ENCODE results near the gene LUZP2.

The LUZP2 gene

DNA sequence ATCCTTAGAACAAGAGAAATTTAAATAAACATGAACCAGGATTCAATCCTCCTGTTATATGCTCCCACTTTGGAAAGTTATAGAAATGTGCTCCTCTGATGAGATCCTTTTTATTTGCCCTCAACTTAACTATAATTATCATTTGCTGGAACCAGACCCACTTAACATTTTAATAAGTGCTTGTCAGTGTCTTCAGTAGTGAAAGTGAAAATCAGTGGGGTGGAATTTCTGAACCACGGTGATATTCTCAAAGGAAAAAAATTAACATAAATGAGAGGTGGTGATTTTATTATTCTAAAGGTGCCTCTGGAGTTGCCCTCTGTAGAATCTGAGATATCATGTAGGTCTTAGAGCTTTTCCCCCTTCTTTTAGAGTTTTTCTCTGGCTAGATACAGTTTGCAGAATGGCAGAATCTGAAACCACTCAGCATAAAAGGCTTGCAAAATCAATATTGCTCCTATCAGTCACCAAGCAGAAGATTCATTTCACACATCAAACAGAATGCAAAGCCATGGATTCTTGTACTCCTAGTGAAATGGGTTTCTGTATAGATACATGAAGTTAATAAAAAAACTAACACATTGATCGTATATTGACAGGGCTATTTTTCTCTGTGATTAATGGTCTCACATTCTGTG is 213.2 kb downstream of the LUZP2 start:
- DNase-seq (ENCODE audit: low read depth in 2 of 2), result no peak

GRCh38 chr11:24714601-24715000 is 217.7 kb downstream of the LUZP2 start:
- no peak for DNase-seq (ENCODE audit: low read depth in 2 of 2)

DNA sequence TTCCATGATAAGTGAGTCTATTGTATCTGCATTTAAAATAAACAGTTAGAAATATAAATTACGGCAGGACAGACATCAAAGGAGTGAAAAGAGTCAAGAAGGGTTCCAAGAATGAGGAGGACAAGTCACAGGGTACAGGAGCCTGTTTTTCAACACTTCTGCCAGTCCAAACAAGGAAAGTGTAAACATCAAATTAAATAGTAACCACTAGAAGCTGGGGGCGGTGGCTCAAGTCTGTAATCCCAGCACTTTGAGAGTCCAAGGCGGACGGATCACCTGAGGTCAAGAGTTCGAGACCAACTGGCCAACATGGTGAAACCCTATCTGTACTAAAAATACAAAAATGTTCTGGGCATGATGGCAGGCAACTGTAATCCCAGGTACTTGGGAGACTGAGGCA is 219.6 kb downstream of the LUZP2 start:
- no peak for DNase-seq (ENCODE audit: low read depth in 2 of 2)

GRCh38 chr11:24723231-24723630 is 226.4 kb downstream of the LUZP2 start:
- DNase-seq (ENCODE audit: low read depth in 2 of 2), result no peak

- no peak for DNase-seq (ENCODE audit: low read depth in 2 of 2)
Measured at GRCh38 chr11:24731554-24731953, 234.7 kb downstream of the LUZP2 start.

DNA sequence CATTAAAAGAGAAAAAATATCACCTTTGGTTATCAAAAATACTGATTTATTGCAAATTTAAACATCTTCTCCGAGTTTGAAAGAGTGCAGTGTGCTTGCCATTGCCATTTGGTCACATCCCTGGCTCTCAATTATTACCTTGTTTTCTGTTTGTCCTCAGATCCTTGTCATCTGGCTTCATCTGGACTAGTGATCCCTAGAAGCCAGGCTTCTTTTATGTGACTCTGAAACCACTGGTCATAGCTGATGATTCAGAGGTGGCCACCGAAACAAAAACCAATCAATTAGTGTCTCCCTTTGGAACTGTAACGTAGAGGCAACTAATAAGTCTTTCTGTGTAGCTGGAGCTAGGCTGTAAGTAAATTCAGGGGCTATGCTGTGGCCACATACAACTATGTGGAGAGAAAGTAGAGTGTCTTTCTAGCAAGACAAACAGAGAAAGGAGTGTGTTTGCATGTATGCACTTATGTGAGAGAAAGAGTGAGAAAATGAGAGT is 237.9 kb downstream of the LUZP2 start:
- DNase-seq (ENCODE audit: low read depth in 2 of 2), result no peak

DNA sequence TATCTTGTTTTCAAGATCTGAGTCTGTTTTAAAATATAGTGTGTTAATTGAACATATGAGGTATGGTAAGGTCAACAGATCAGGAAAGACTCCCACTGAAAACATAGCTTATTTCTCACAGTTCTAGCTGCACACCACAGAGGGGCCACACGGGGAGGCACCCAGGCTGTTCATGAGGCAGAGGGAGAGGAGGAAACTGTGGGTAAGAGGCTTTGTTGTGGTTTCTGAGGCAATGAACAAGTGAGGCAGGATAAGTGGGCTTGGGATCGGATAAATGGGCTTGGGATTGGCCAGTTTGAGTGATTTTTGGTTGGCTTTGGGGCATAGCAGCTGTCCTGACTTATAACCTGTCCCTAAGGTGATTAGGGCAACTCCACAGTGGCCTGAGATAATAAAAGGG is 242.1 kb downstream of the LUZP2 start:
- DNase-seq (ENCODE audit: low read depth in 2 of 2), result no peak

GRCh38 chr11:24739637-24740036 is 242.8 kb downstream of the LUZP2 start:
- DNase-seq (ENCODE audit: low read depth in 2 of 2), result no peak

GRCh38 chr11:24747275-24748251 is 250.7 kb downstream of the LUZP2 start:
- DNase-seq (ENCODE audit: low read depth in 2 of 2), result no peak

GRCh38 chr11:24748261-24748660 is 251.4 kb downstream of the LUZP2 start:
- no peak for DNase-seq (ENCODE audit: low read depth in 2 of 2)

GRCh38 chr11:24754406-24754805 is 257.6 kb downstream of the LUZP2 start:
- no peak for DNase-seq (ENCODE audit: low read depth in 2 of 2)

DNA sequence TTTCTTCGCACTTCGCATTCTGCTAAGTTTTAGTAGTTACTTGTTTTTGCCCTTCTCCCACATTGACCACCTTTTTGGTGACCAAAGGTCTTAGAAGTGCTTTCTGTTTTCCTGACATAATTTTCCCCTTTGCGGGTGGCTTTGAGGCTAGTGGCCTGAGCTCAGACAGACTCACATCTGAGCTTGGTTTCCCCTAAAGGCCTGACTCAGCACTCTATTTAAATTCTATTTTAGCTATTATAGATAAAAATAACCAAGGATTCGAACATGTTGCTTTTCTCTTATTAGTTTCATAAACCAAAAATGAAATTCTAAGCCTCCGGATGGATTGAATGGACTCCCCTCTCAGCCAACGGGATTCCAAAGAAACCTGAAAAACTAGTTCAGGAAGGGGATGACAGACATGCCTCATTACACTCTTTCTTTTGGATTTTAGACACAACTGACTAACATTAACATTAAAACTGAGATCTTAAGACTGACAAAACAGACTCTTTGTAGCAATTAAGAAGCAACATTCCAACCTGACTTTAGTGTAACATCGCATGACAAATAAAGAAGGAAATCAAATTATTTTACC is 258.5 kb downstream of the LUZP2 start:
- DNase-seq (ENCODE audit: low read depth in 2 of 2), result no peak

- no peak for DNase-seq (ENCODE audit: low read depth in 2 of 2)
Measured at GRCh38 chr11:24759742-24760141, 262.9 kb downstream of the LUZP2 start.

- no peak for DNase-seq (ENCODE audit: low read depth in 2 of 2)
Measured at GRCh38 chr11:24760681-24761080, 263.8 kb downstream of the LUZP2 start.

GRCh38 chr11:24762076-24762475 is 265.2 kb downstream of the LUZP2 start:
- no peak for DNase-seq (ENCODE audit: low read depth in 2 of 2)

- no peak for DNase-seq (ENCODE audit: low read depth in 2 of 2)
Measured at GRCh38 chr11:24767411-24767810, 270.6 kb downstream of the LUZP2 start.

DNA sequence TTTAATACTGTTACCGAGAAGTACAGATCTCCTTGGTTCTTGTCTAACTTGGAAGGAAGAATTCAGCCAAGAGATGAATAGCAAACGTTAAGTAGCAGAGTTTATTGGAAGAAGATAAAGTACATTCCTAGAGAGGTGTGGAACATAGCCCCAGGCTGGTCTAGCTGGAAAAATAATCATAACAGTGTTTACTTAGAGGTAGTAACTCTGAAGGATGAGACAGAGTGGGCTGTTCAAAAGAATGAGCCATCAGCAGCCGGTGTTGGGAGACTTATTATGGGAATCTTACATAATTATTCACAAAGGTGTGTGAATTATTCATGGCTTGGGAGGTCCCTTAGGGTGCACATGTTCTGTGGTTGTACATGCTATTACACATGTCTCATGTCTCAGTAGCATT is 276.5 kb downstream of the LUZP2 start:
- DNase-seq (ENCODE audit: low read depth in 2 of 2), result no peak

- no peak for DNase-seq (ENCODE audit: low read depth in 2 of 2)
Measured at GRCh38 chr11:24779791-24780190, 282.9 kb downstream of the LUZP2 start.

DNA sequence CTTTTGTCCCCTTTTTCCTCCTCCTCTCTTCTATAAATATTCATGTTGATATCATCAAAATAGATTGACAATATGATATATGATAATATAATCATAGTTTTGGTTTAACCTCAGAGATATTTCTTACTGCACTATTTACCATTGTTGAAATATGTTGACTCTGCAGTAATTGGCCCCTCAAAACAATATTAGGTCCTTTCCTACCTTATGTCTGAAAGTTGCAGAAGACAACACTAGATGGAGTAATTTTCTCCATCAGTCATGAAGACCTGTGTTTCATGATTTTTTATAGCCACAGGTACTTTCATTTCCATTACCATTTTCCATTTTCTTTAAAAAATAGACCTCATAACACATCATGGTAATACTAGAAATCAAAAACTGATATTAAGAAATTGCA is 284.4 kb downstream of the LUZP2 start:
- DNase-seq (ENCODE audit: low read depth in 2 of 2), result no peak

GRCh38 chr11:24793479-24793878 is 296.6 kb downstream of the LUZP2 start:
- no peak for DNase-seq (ENCODE audit: low read depth in 2 of 2)

DNA sequence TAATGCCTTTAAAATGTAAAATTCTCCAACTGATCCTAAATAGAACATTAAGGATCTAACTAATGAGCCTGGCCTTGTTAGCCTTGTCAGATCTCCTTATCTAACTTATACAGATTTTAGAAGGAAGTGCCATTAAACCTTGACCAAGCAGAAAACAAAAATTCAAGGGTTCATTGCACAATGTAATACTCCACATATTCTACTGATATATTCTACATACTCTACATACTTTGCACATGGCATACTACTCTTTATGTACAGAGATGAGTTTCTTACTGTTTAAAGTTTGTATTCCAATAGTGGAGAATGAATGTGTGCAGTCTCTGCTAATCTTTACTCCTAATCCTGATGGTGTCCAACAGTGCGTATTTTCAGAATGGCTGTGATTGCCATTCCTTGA is 297.2 kb downstream of the LUZP2 start:
- DNase-seq (ENCODE audit: low read depth in 2 of 2), result no peak

GRCh38 chr11:24805671-24806070 is 308.8 kb downstream of the LUZP2 start:
- DNase-seq (ENCODE audit: low read depth in 2 of 2), result no peak

GRCh38 chr11:24808173-24808572 is 311.3 kb downstream of the LUZP2 start:
- DNase-seq (ENCODE audit: low read depth in 2 of 2), result no peak

Data from stimulated activated CD4-positive, alpha-beta T cell treated with anti-CD3 and anti-CD28 coated beads, Interleukin-15, amount 100 ng/mL, for 48 hours (primary cell).